Measurements from ENCODE around the gene MBNL1. TPM values are rescaled to one million over a fixed set of nuclear protein-coding genes. Genes with fewer than 3 reads are reported as not detected.

Gene MBNL1
- total and polyA plus RNA-seq, 3 experiments from 2014 or later = 303 to 391 (median 386) TPM

DNA sequence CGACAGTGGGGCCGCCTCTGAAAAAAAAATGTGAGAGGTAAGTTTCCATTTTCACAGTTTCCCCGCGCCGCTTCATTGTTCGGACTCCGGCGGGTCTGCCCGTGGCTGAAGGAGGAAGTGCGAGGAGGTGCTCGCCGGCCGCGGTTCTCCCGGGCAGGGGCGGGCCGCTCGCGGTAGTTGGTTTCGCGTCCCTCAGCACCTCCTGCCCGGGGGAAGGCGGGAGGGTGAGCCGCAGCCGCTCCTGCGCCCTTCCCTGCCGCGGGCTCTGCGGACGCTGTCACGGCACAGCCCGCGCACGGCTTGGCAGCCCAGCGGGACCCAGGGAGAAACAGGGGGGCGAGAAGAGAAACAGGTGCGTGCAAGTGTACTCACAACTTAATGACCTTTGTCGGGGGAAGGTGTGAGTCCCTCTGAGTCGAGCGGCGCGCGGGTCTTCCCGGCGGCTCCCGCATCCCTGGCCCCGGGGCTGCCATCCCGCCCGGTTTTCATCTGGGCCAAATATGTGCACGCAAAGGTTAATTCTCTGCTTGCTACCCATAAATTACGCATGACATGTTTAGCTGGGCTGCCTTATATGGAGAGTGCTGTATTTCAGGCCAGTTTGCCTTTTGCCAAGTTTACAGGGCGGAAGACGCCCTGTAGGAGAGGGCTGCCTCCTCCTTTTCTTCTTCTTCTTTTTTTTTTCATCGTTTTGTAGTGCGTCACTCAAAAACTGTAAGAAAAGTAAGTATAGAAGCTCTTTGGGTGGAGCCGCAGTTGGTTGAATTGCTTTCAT lies 514 bp downstream of the MBNL1 start:
- ChIA-PET CTCF (interaction anchor here (0.5 to 3.5 kb wide), 15 partner anchors 12 to 174 kb away, joined by 3 to 37 read pairs (median 3); no protein-coding TSS in a partner anchor), POLR2A (interaction anchor here (0.7 to 4.5 kb wide), 30 partner anchors 9 to 171 kb away, joined by 3 to 64 read pairs (median 6); no protein-coding TSS in a partner anchor)
- H3K27ac ChIP-seq (ENCODE audit: low read depth, low read length) = peak overlapping the region; percentile 96
- Mint-ChIP-seq H3K4me1 (peaks cover 63 to 76% (median 67%) of the 10 kb centered on the region in 3 donors), H3K9me3 (no peaks in the 10 kb centered on the region), H3K27me3 (peaks cover 0 to 3% of the 10 kb centered on the region in 2 donors), H3K36me3 (peaks cover 0 to 34% (median 9%) of the 10 kb centered on the region in 3 donors), H3K4me3 (peak overlapping the region; percentile 89 to 100 (median 99)), H3K27ac (peak overlapping the region; percentile 94 to 100 (median 98))
- no peaks in the 10 kb centered on the region for H3K27me3 ChIP-seq (ENCODE audit: insufficient read depth, low read length, poor library complexity, severe bottlenecking)
- H3K36me3 ChIP-seq (ENCODE audit: insufficient read depth, low read length) = peaks cover 7% of the 10 kb centered on the region
- peak; percentile 25 to 85 (median 82) for DNase-seq
- H3K4me1 ChIP-seq (ENCODE audit: insufficient read depth, low read length) = peaks cover 55% of the 10 kb centered on the region
- peak overlapping the region; percentile 97 for H3K4me3 ChIP-seq (ENCODE audit: low read length)
- H3K9me3 ChIP-seq (ENCODE audit: low read length) = no peaks in the 10 kb centered on the region

DNA sequence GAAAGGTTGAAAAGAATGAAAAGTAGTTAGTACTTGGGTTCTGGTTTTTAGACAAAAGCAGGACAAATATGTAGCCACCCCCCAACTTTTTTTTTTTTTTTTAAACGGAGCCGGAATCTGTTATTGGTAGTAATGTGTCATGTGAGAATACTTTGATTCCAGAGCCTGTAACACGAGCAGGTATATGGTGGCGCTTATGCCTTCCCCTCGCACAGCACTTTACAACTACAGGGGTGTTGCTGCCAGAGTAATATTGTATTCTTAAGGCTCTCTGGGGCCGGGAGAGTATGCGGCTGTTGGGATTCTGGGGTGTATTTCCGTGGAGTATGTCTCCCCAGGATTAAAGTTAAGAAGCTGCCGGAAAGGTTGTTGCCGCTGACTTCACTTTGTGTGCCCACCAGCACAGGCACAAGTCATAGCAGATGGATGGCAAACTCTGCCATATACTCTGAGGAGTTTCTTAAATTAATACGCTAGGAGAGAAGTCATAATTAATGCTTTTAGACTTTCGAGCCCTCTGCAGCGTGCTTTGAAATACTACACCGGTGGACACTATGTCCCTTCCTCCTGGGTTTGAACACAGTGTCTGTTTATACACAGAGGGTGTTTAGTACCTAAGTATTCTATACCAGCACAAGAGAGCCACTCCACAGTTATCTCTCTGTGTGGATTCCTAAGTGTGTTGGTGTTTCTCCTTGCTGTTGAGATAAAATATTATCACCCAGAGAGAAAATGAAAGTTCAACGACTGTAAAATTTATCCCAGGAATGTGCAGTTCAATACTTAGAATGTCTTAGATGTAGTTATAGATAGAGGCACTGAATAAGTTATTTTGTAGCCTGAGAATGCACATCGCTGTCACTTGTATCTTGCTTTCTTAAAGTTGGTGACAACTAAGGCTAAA lies 1.4 kb downstream of the MBNL1 start:
- ChIA-PET POLR2A (interaction anchor here (0.7 to 4.5 kb wide), 23 partner anchors 9 to 160 kb away, joined by 3 to 64 read pairs (median 6); no protein-coding TSS in a partner anchor), CTCF (interaction anchor here (0.5 to 3.5 kb wide), 12 partner anchors 13 to 173 kb away, joined by 3 to 37 read pairs (median 6); no protein-coding TSS in a partner anchor)
- Mint-ChIP-seq H3K27me3 (peaks cover 0 to 3% of the 10 kb centered on the region in 2 donors), H3K27ac (peak overlapping the region; percentile 94 to 100 (median 98)), H3K36me3 (peaks cover 0 to 34% (median 9%) of the 10 kb centered on the region in 3 donors), H3K4me3 (peak overlapping the region; percentile 89 to 100 (median 99)), H3K4me1 (peaks cover 63 to 74% (median 67%) of the 10 kb centered on the region in 3 donors), H3K9me3 (no peaks in the 10 kb centered on the region)
- DNase-seq = peak in 3 of 5 donors; percentile 30 to 71 (median 44)
- Histone ChIP-seq H3K9me3 (ENCODE audit: low read length) (no peaks in the 10 kb centered on the region), H3K4me1 (ENCODE audit: insufficient read depth, low read length) (peaks cover 57% of the 10 kb centered on the region), H3K4me3 (ENCODE audit: low read length) (peak overlapping the region; percentile 97), H3K27ac (ENCODE audit: low read depth, low read length) (peak overlapping the region; percentile 96), H3K36me3 (ENCODE audit: insufficient read depth, low read length) (peaks cover 7% of the 10 kb centered on the region), H3K27me3 (ENCODE audit: insufficient read depth, low read length, poor library complexity, severe bottlenecking) (no peaks in the 10 kb centered on the region)

DNA sequence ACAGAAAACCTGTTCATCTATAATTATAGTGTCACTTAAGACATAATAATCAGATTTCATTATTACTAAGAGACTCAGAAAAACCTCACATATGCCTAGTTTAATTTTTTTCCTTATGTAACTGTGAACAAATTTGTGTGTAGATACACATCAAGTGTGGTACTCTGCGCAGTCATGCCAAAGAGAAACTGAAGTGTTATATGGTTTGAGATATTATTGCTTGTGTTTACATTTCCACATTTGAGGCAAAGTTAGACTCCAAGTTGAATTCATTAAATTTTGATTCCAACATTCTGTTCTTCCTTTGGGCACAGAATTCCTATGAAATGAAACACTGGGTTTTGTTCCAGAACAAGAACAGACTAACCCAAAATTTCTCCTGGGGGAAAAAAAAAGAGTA lies 2.2 kb downstream of the MBNL1 start:
- peaks cover 0 to 3% of the 10 kb centered on the region in 2 donors for H3K27me3 Mint-ChIP-seq
- ChIA-PET POLR2A (interaction anchor here (0.7 to 4.5 kb wide), 3 partner anchors 13 to 132 kb away, joined by 3 to 53 read pairs (median 3); no protein-coding TSS in a partner anchor), CTCF (interaction anchor here (1.4 kb wide), 1 partner anchor 73 kb away, joined by 4 read pairs; no protein-coding TSS in a partner anchor)
- Histone ChIP-seq H3K27me3 (ENCODE audit: insufficient read depth, low read length, poor library complexity, severe bottlenecking) (no peaks in the 10 kb centered on the region), H3K4me1 (ENCODE audit: insufficient read depth, low read length) (peaks cover 54% of the 10 kb centered on the region), H3K27ac (ENCODE audit: low read depth, low read length) (peak overlapping the region; percentile 96), H3K9me3 (ENCODE audit: low read length) (no peaks in the 10 kb centered on the region), H3K36me3 (ENCODE audit: insufficient read depth, low read length) (peaks cover 7% of the 10 kb centered on the region), H3K4me3 (ENCODE audit: low read length) (peak overlapping the region; percentile 97)
- H3K27ac Mint-ChIP-seq = peak overlapping the region; percentile 83 to 100 (median 98)
- peaks cover 0 to 34% (median 9%) of the 10 kb centered on the region in 3 donors for H3K36me3 Mint-ChIP-seq
- no peak for DNase-seq
- H3K4me1 Mint-ChIP-seq = peaks cover 62 to 73% (median 65%) of the 10 kb centered on the region in 3 donors
- H3K9me3 Mint-ChIP-seq = no peaks in the 10 kb centered on the region
- peak overlapping the region; percentile 89 to 100 (median 99) for H3K4me3 Mint-ChIP-seq

DNA sequence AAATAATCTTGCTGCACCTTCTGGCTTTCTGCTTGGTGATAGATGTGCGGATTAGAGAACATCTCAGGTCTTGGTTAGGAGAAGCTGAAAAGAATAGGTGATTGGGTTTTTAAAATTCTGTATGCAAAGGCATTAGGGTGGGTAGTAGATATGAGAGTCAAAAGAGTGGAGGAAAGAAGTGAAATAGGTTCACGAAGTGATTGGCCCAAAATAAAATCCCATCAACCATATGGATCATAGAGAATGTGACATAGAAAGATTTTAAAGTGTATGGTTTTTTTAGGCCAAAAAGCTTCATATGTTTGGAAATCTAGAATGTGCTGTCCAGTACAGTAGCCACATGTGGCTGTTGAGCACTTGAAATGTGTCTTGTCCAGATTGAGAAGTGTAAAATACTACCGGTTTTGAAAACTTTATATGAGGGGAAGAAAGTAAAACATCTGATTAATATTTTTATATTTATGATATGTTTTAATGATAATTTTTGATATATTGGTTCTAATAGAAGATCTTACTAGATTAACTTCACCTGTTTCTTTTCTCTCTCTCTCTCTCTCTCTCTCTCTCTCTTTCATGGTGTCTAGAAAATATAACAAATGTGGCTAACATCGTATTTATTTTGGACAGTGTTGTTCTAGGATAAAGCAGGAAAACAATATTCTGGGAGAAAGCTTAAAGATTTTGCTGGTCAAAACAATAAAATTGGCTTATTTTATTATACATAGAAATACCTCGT lies 2.9 kb downstream of the MBNL1 start:
- Histone ChIP-seq H3K27ac (ENCODE audit: low read depth, low read length) (peak overlapping the region; percentile 96), H3K4me1 (ENCODE audit: insufficient read depth, low read length) (peaks cover 54% of the 10 kb centered on the region), H3K9me3 (ENCODE audit: low read length) (no peaks in the 10 kb centered on the region), H3K27me3 (ENCODE audit: insufficient read depth, low read length, poor library complexity, severe bottlenecking) (no peaks in the 10 kb centered on the region), H3K36me3 (ENCODE audit: insufficient read depth, low read length) (peaks cover 7% of the 10 kb centered on the region), H3K4me3 (ENCODE audit: low read length) (peak overlapping the region; percentile 97)
- ChIA-PET CTCF (interaction anchor here (0.8 to 1.5 kb wide), 3 partner anchors 27 to 88 kb away, joined by 4 read pairs; no protein-coding TSS in a partner anchor), POLR2A (interaction anchor here (0.6 kb wide), 1 partner anchor 78 kb away, joined by 5 read pairs; no protein-coding TSS in a partner anchor)
- Mint-ChIP-seq H3K9me3 (no peaks in the 10 kb centered on the region), H3K27ac (peak overlapping the region; percentile 79 to 100 (median 96)), H3K4me1 (peaks cover 61 to 73% (median 65%) of the 10 kb centered on the region in 3 donors), H3K36me3 (peaks cover 0 to 35% (median 8%) of the 10 kb centered on the region in 3 donors), H3K4me3 (peak overlapping the region; percentile 89 to 100 (median 99)), H3K27me3 (peaks cover 0 to 3% of the 10 kb centered on the region in 2 donors)
- no peak for DNase-seq

DNA sequence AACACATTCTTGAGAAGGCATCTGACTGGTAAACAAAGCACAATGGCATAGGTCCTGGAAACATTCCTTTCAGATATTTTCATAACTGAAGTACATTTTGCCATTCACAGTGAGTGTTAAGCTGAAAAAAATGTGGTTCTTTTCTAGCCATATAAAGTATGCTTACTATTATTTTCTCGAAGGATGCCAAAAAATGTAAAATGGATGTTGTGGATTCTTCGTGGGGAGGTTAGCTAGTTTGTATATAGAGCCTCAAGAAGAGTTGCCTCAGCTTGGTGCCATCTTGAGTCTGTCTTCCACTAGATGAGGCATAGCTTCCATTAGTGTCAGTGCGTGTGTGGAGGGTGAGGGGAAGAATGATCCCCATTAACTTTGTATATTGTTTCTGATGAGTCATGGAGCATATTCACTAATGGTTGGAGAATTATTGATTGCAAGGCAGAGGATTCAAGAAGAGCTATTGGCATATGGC lies 4.1 kb downstream of the MBNL1 start:
- peak overlapping the region; percentile 79 to 100 (median 99) for H3K4me3 Mint-ChIP-seq
- H3K36me3 Mint-ChIP-seq = peaks cover 0 to 36% (median 5%) of the 10 kb centered on the region in 3 donors
- H3K4me1 Mint-ChIP-seq = peaks cover 58 to 73% (median 64%) of the 10 kb centered on the region in 3 donors
- CTCF ChIA-PET = interaction anchor here (0.6 to 1.5 kb wide), 4 partner anchors 27 to 121 kb away, joined by 3 to 4 read pairs (median 4); no protein-coding TSS in a partner anchor
- H3K27me3 Mint-ChIP-seq = peaks cover 0 to 3% of the 10 kb centered on the region in 2 donors
- POLR2A ChIA-PET = interaction anchor here (1.1 to 1.4 kb wide), 2 partner anchors 14 to 29 kb away, joined by 3 to 4 read pairs; no protein-coding TSS in a partner anchor
- Histone ChIP-seq H3K9me3 (ENCODE audit: low read length) (no peaks in the 10 kb centered on the region), H3K4me1 (ENCODE audit: insufficient read depth, low read length) (peaks cover 50% of the 10 kb centered on the region), H3K27ac (ENCODE audit: low read depth, low read length) (peak overlapping the region; percentile 96), H3K27me3 (ENCODE audit: insufficient read depth, low read length, poor library complexity, severe bottlenecking) (no peaks in the 10 kb centered on the region), H3K36me3 (ENCODE audit: insufficient read depth, low read length) (peaks cover 7% of the 10 kb centered on the region), H3K4me3 (ENCODE audit: low read length) (peak overlapping the region; percentile 97)
- peak overlapping the region; percentile 63 to 97 (median 84) for H3K27ac Mint-ChIP-seq
- H3K9me3 Mint-ChIP-seq = no peaks in the 10 kb centered on the region
- peak in 1 of 5 donors; percentile 56 for DNase-seq

DNA sequence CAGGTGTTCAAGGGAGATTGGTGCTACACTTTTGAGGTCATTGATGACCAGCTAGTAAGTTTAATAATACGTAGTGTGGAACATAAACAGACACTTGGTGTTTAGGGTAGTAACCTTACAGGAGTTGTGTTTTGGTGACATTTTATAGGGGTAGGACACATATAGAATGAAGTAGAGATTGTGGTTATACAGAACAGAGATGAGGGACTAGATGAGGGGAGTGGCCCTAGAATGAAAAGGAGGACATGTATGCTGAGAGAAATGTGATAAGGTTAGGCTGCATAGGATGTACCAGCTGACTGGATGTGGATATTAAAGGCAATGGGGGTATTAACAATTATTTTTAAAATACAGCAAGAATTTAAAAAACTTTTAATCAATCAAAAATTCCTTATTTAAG lies 8.0 kb downstream of the MBNL1 start:
- peak overlapping the region; percentile 71 to 98 (median 84) for H3K27ac Mint-ChIP-seq
- H3K4me1 Mint-ChIP-seq = peaks cover 78 to 95% (median 89%) of the 10 kb centered on the region in 3 donors
- DNase-seq = no peak
- Histone ChIP-seq H3K4me3 (ENCODE audit: low read length) (peak overlapping the region; percentile 18), H3K4me1 (ENCODE audit: insufficient read depth, low read length) (peaks cover 83% of the 10 kb centered on the region), H3K36me3 (ENCODE audit: insufficient read depth, low read length) (no peaks in the 10 kb centered on the region), H3K27me3 (ENCODE audit: insufficient read depth, low read length, poor library complexity, severe bottlenecking) (no peaks in the 10 kb centered on the region), H3K9me3 (ENCODE audit: low read length) (no peaks in the 10 kb centered on the region), H3K27ac (ENCODE audit: low read depth, low read length) (no peak overlapping the region)
- H3K9me3 Mint-ChIP-seq = no peaks in the 10 kb centered on the region
- H3K36me3 Mint-ChIP-seq = peaks cover 0 to 14% (median 3%) of the 10 kb centered on the region in 3 donors
- peak overlapping the region; percentile 47 to 87 (median 66) for H3K4me3 Mint-ChIP-seq
- H3K27me3 Mint-ChIP-seq = no peaks in the 10 kb centered on the region
- CTCF ChIA-PET = interaction anchor here (0.7 kb wide), 1 partner anchor 15 kb away, joined by 3 read pairs; no protein-coding TSS in a partner anchor
- POLR2A ChIA-PET = no interaction called here

Data from CD8-positive, alpha-beta memory T cell (primary cell).